ENCODE data around the gene ZC3H10. TPM values are rescaled to one million over a fixed set of nuclear protein-coding genes. Genes with fewer than 3 reads are reported as not detected.
A peak's percentile ranks its signal among the peaks of the same experiment; 100 is the strongest.

ZC3H10 gene
- total and polyA plus RNA-seq, 4 experiments from 2014 or later = 0.27 to 19.6 (median 10.1) TPM

GRCh38 chr12:56143870-56144269 lies 25.8 kb downstream of the ZC3H10 start:
- no peaks in the 10 kb centered on the region for H3K27me3 Mint-ChIP-seq
- no peak overlapping the region for H3K27ac ChIP-seq (ENCODE audit: low read depth, low read length)
- peaks cover 54 to 60% of the 10 kb centered on the region in 2 donors for H3K36me3 Mint-ChIP-seq

GRCh38 chr12:56145217-56145616 lies 27.2 kb downstream of the ZC3H10 start:
- ChIA-PET CTCF (ENCODE audit: partially characterized antibody) (interaction anchor here (0.8 to 2.0 kb wide), 3 partner anchors 17 to 46 kb away, joined by 3 to 5 read pairs (median 4); partner anchors contain the start of gene ESYT1), POLR2A (ENCODE audit: partially characterized antibody) (interaction anchor here (0.6 to 1.1 kb wide), 2 partner anchors 44 to 564 kb away, joined by 3 to 4 read pairs; partner anchors contain the start of gene SMARCC2)
- peaks cover 47 to 48% of the 10 kb centered on the region in 2 donors for H3K36me3 Mint-ChIP-seq
- no peaks in the 10 kb centered on the region for H3K9me3 Mint-ChIP-seq
- DNase-seq = no peak
- no peak overlapping the region for H3K4me3 ChIP-seq (ENCODE audit: low read length in 2 of 2)
- H3K4me1 ChIP-seq (ENCODE audit: insufficient read depth, low read length) = peaks cover 25% of the 10 kb centered on the region
- intact Hi-C loops (cut with micrococcal nuclease) = no loop called here
- peak overlapping the region in 4 of 7 donors; percentile 18 to 66 (median 56) for H3K27ac Mint-ChIP-seq
- H3K36me3 ChIP-seq (ENCODE audit: insufficient read depth, low read length) = peaks cover 45% of the 10 kb centered on the region
- H3K27me3 Mint-ChIP-seq = no peaks in the 10 kb centered on the region
- H3K27me3 ChIP-seq (ENCODE audit: insufficient read depth, low read length) = no peaks in the 10 kb centered on the region
- H3K4me3 Mint-ChIP-seq = no peak overlapping the region
- peaks cover 22 to 47% (median 35%) of the 10 kb centered on the region in 4 donors for H3K4me1 Mint-ChIP-seq
- H3K9me3 ChIP-seq (ENCODE audit: control insufficient read depth in 1 of 2, low read length in 2 of 2) = no peaks in the 10 kb centered on the region
- H3K27ac ChIP-seq (ENCODE audit: low read depth, low read length) = no peak overlapping the region

More at GRCh38 chr12:56143870-56144269, 25.8 kb downstream of the ZC3H10 start:
- Histone ChIP-seq H3K9me3 (ENCODE audit: control insufficient read depth in 1 of 2, low read length in 2 of 2) (no peaks in the 10 kb centered on the region), H3K4me1 (ENCODE audit: insufficient read depth, low read length) (peaks cover 39% of the 10 kb centered on the region), H3K36me3 (ENCODE audit: insufficient read depth, low read length) (peaks cover 56% of the 10 kb centered on the region), H3K4me3 (ENCODE audit: low read length in 2 of 2) (no peak overlapping the region), H3K27me3 (ENCODE audit: insufficient read depth, low read length) (no peaks in the 10 kb centered on the region)
- ChIA-PET POLR2A (ENCODE audit: partially characterized antibody) (interaction anchor here (4.0 kb wide), 1 partner anchor 26 kb away, joined by 16 read pairs; the partner anchor contains the start of gene ZC3H10), CTCF (ENCODE audit: partially characterized antibody) (interaction anchor here (1.0 to 2.3 kb wide), 6 partner anchors 8 to 21 kb away, joined by 3 to 12 read pairs (median 4); partner anchors contain the start of genes ESYT1 and MYL6B)
- Mint-ChIP-seq H3K4me1 (peaks cover 24 to 53% (median 37%) of the 10 kb centered on the region in 4 donors), H3K9me3 (no peaks in the 10 kb centered on the region), H3K4me3 (peak overlapping the region in 1 of 8 donors; percentile 10), H3K27ac (peak overlapping the region; percentile 51 to 90 (median 83))
- intact Hi-C loops (cut with micrococcal nuclease) = no loop called here
- no peak for DNase-seq

GRCh38 chr12:56146492-56147460 lies 28.7 kb downstream of the ZC3H10 start:
- DNase-seq = no peak
- Histone ChIP-seq H3K4me1 (ENCODE audit: insufficient read depth, low read length) (peaks cover 35% of the 10 kb centered on the region), H3K4me3 (ENCODE audit: low read length in 2 of 2) (no peak overlapping the region), H3K27ac (ENCODE audit: low read depth, low read length) (no peak overlapping the region), H3K36me3 (ENCODE audit: insufficient read depth, low read length) (peaks cover 36% of the 10 kb centered on the region), H3K27me3 (ENCODE audit: insufficient read depth, low read length) (no peaks in the 10 kb centered on the region), H3K9me3 (ENCODE audit: control insufficient read depth in 1 of 2, low read length in 2 of 2) (no peaks in the 10 kb centered on the region)
- no peaks in the 10 kb centered on the region for H3K27me3 Mint-ChIP-seq
- CTCF ChIA-PET (ENCODE audit: partially characterized antibody) = interaction anchor here (0.7 kb wide), 1 partner anchor 43 kb away, joined by 3 read pairs; no protein-coding TSS in a partner anchor
- peak overlapping the region in 4 of 7 donors; percentile 16 to 47 (median 41) for H3K27ac Mint-ChIP-seq
- H3K4me3 Mint-ChIP-seq = no peak overlapping the region
- intact Hi-C loops (cut with micrococcal nuclease) = no loop called here
- no peaks in the 10 kb centered on the region for H3K9me3 Mint-ChIP-seq
- H3K4me1 Mint-ChIP-seq = peaks cover 26 to 51% (median 39%) of the 10 kb centered on the region in 4 donors
- POLR2A ChIA-PET (ENCODE audit: partially characterized antibody) = interaction anchor here (0.7 to 1.0 kb wide), 2 partner anchors 30 to 41 kb away, joined by 4 to 5 read pairs; no protein-coding TSS in a partner anchor
- peaks cover 36% of the 10 kb centered on the region in 2 donors for H3K36me3 Mint-ChIP-seq

- Mint-ChIP-seq H3K36me3 (peaks cover 0 to 1% of the 10 kb centered on the region in 2 donors), H3K9me3 (no peaks in the 10 kb centered on the region), H3K27me3 (no peaks in the 10 kb centered on the region), H3K4me3 (peak overlapping the region in 7 of 8 donors; percentile 33 to 67 (median 53)), H3K27ac (peak overlapping the region; percentile 50 to 99 (median 95)), H3K4me1 (peaks cover 17 to 48% (median 28%) of the 10 kb centered on the region in 4 donors)
- no peak overlapping the region for H3K4me3 ChIP-seq (ENCODE audit: low read length in 2 of 2)
- no peaks in the 10 kb centered on the region for H3K36me3 ChIP-seq (ENCODE audit: insufficient read depth, low read length)
- peaks cover 27% of the 10 kb centered on the region for H3K4me1 ChIP-seq (ENCODE audit: insufficient read depth, low read length)
- intact Hi-C loops (cut with micrococcal nuclease) = no loop called here
- no peak overlapping the region for H3K27ac ChIP-seq (ENCODE audit: low read depth, low read length)
- no peaks in the 10 kb centered on the region for H3K9me3 ChIP-seq (ENCODE audit: control insufficient read depth in 1 of 2, low read length in 2 of 2)
- DNase-seq = no peak
- POLR2A ChIA-PET (ENCODE audit: partially characterized antibody) = interaction anchor here (1.2 to 2.1 kb wide), 3 partner anchors 25 to 71 kb away, joined by 3 to 12 read pairs (median 5); partner anchors contain the start of genes PA2G4 and RNF41
- no peaks in the 10 kb centered on the region for H3K27me3 ChIP-seq (ENCODE audit: insufficient read depth, low read length)
- CTCF ChIA-PET (ENCODE audit: partially characterized antibody) = interaction anchor here (1.4 to 2.9 kb wide), 7 partner anchors 8 to 104 kb away, joined by 4 to 22 read pairs (median 7); partner anchors contain the start of genes ESYT1 and ZC3H10
Measured at GRCh38 chr12:56150563-56150962, 32.5 kb downstream of the ZC3H10 start.

GRCh38 chr12:56151672-56152131 lies 33.6 kb downstream of the ZC3H10 start:
- H3K36me3 ChIP-seq (ENCODE audit: insufficient read depth, low read length) = no peaks in the 10 kb centered on the region
- intact Hi-C loops (cut with micrococcal nuclease) = loop anchor here (1.0 kb wide), 4 partner anchors 22 to 322 kb away; partner anchors contain the start of genes DNAJC14, PA2G4 and ZC3H10
- H3K36me3 Mint-ChIP-seq = no peaks in the 10 kb centered on the region
- no peaks in the 10 kb centered on the region for H3K9me3 ChIP-seq (ENCODE audit: control insufficient read depth in 1 of 2, low read length in 2 of 2)
- peak; percentile 63 to 80 (median 67) for DNase-seq
- H3K9me3 Mint-ChIP-seq = no peaks in the 10 kb centered on the region
- peak overlapping the region; percentile 93 to 99 (median 97) for H3K27ac Mint-ChIP-seq
- H3K27me3 Mint-ChIP-seq = no peaks in the 10 kb centered on the region
- peak overlapping the region; percentile 91 to 96 (median 94) for H3K4me3 Mint-ChIP-seq
- H3K27ac ChIP-seq (ENCODE audit: low read depth, low read length) = peak overlapping the region; percentile 84
- CTCF ChIA-PET (ENCODE audit: partially characterized antibody) = interaction anchor here (0.8 to 2.9 kb wide), 14 partner anchors 9 to 105 kb away, joined by 3 to 22 read pairs (median 4); partner anchors contain the start of genes ESYT1, RNF41, SMARCC2 and ZC3H10
- H3K27me3 ChIP-seq (ENCODE audit: insufficient read depth, low read length) = no peaks in the 10 kb centered on the region
- H3K4me1 Mint-ChIP-seq = peaks cover 15 to 47% (median 27%) of the 10 kb centered on the region in 4 donors
- POLR2A ChIA-PET (ENCODE audit: partially characterized antibody) = interaction anchor here (0.6 to 2.1 kb wide), 19 partner anchors 18 to 321 kb away, joined by 3 to 24 read pairs (median 4); partner anchors contain the start of genes CNPY2, PA2G4, RNF41 and RPL41
- peak overlapping the region; percentile 66 to 91 for H3K4me3 ChIP-seq (ENCODE audit: low read length in 2 of 2)
- H3K4me1 ChIP-seq (ENCODE audit: insufficient read depth, low read length) = peaks cover 27% of the 10 kb centered on the region

- ChIA-PET POLR2A (ENCODE audit: partially characterized antibody) (interaction anchor here (0.6 to 2.1 kb wide), 19 partner anchors 17 to 322 kb away, joined by 3 to 24 read pairs (median 4); partner anchors contain the start of genes CNPY2, PA2G4, RNF41 and RPL41), CTCF (ENCODE audit: partially characterized antibody) (interaction anchor here (0.8 to 2.9 kb wide), 14 partner anchors 9 to 105 kb away, joined by 3 to 22 read pairs (median 4); partner anchors contain the start of genes ESYT1, RNF41, SMARCC2 and ZC3H10)
- Mint-ChIP-seq H3K4me1 (peaks cover 13 to 46% (median 26%) of the 10 kb centered on the region in 4 donors), H3K9me3 (no peaks in the 10 kb centered on the region), H3K27ac (peak within 1 kb of the TSS; percentile 93 to 99 (median 97)), H3K4me3 (peak within 1 kb of the TSS; percentile 91 to 96 (median 94)), H3K27me3 (no peaks in the 10 kb centered on the region), H3K36me3 (peaks cover 0 to under 1% of the 10 kb centered on the region in 2 donors)
- peak within 1 kb of the TSS; percentile 84 for H3K27ac ChIP-seq (ENCODE audit: low read depth, low read length)
- peaks cover 33% of the 10 kb centered on the region for H3K4me1 ChIP-seq (ENCODE audit: insufficient read depth, low read length)
- peak within 1 kb of the TSS; percentile 66 to 91 for H3K4me3 ChIP-seq (ENCODE audit: low read length in 2 of 2)
- H3K36me3 ChIP-seq (ENCODE audit: insufficient read depth, low read length) = no peaks in the 10 kb centered on the region
- intact Hi-C loops (cut with micrococcal nuclease) = loop anchor here (1.0 kb wide), 4 partner anchors 23 to 323 kb away; partner anchors contain the start of genes DNAJC14, PA2G4 and ZC3H10
- H3K27me3 ChIP-seq (ENCODE audit: insufficient read depth, low read length) = no peaks in the 10 kb centered on the region
- peak; percentile 87 to 94 (median 88) for DNase-seq
- no peaks in the 10 kb centered on the region for H3K9me3 ChIP-seq (ENCODE audit: control insufficient read depth in 1 of 2, low read length in 2 of 2)
Measured at GRCh38 chr12:56152132-56152755, 34.2 kb downstream of the ZC3H10 start, which contains the start of gene MYL6B. Gene MYL6B (plus strand): TSS chr12:56152587. CDS start chr12:56153919, 1,332 bp downstream.

Data from CD4-positive, alpha-beta memory T cell (primary cell).